Colonic mucosa (tissue), 4 donors: ENCODE data around the gene STON2. TPM values are rescaled to one million over a fixed set of nuclear protein-coding genes. Genes with fewer than 3 reads are reported as not detected.
"Not testable (repeated sequence)": the region's sequence is repeated elsewhere in the genome, so short reads cannot be mapped to it uniquely, and the experiment has no call there.

Experiments used
- DNase-seq: peaks from one replicate; pipeline ENCODE4 v3.0.0-alpha.2; 2020
- H3K27ac ChIP-seq: fragments of 200-600 bp; one replicate; pipeline ENCODE4 v1.8.0; 2021
- H3K27me3 ChIP-seq: fragments of 200-600 bp; one replicate; pipeline ENCODE4 v1.8.0; 2021
- H3K36me3 ChIP-seq: fragments of 200-600 bp; one replicate; pipeline ENCODE4 v1.8.0; 2021
- H3K4me1 ChIP-seq: fragments of 200-600 bp; one replicate; pipeline ENCODE4 v1.8.0; 2021; ENCODE audit warnings: mild to moderate bottlenecking
- H3K4me3 ChIP-seq: fragments of 200-600 bp; one replicate; pipeline ENCODE4 v1.8.0; 2021
- H3K9ac ChIP-seq, 2 donors: one replicate each; pipeline ENCODE4 v1.7.0; 2013; ENCODE audit warnings: control low read depth in 2 of 2, low read depth in 2 of 2, low read length in 2 of 2
- H3K9me3 ChIP-seq: fragments of 200-600 bp; one replicate; pipeline ENCODE4 v1.8.0; 2021
- CTCF ChIP-seq: fragments of 200-600 bp; IDR thresholded peaks from one replicate; pipeline ENCODE4 v1.8.0; 2022; ENCODE audit warnings: antibody characterized with exemption, mild to moderate bottlenecking
- intact Hi-C: fragments of 100-400 bp; cut with DNase I; formaldehyde crosslinking; loops from one replicate; pipeline ENCODE4 v1.14.1; 2022
- total RNA-seq, 2 donors: library from RNA; stranded (reverse); fragmentation: NEBNext Ultra II Directional in 1 of 2; extraction: Animal tissue kit (Norgen Biotek cat#: 25700) in 1 of 2; gene quantifications; one replicate each; pipeline ENCODE4 v1.2.1, GENCODE V29; 2021
- donor health status: healthy.
- donor health status: DM: no; HTN: no; CAD: no.
- donor health status: DM: no; HTN: no; CAD: no.

Gene STON2
- total RNA-seq, 2 donors from 2014 or later: 12.7 to 15.1 TPM

- Histone ChIP-seq H3K36me3 (no peaks in the 10 kb centered on the region), H3K27ac (no peak overlapping the region), H3K9me3 (no peaks in the 10 kb centered on the region), H3K4me3 (no peak overlapping the region), H3K4me1 (no peaks in the 10 kb centered on the region), H3K9ac (no peak overlapping the region), H3K27me3 (no peaks in the 10 kb centered on the region)
- TF ChIP-seq CTCF: no peak
- no peak for DNase-seq
- intact Hi-C loops: no loop called here
Measured at GRCh38 chr14:81245771-81246170, 154.4 kb downstream of the STON2 start.

- H3K9ac ChIP-seq, H3K27ac ChIP-seq, DNase-seq, H3K4me1 ChIP-seq, intact Hi-C loops, H3K36me3 ChIP-seq, H3K4me3 ChIP-seq, H3K27me3 ChIP-seq, H3K9me3 ChIP-seq: not testable (repeated sequence)
Measured at GRCh38 chr14:81244431-81244830, 155.7 kb downstream of the STON2 start.

DNA sequence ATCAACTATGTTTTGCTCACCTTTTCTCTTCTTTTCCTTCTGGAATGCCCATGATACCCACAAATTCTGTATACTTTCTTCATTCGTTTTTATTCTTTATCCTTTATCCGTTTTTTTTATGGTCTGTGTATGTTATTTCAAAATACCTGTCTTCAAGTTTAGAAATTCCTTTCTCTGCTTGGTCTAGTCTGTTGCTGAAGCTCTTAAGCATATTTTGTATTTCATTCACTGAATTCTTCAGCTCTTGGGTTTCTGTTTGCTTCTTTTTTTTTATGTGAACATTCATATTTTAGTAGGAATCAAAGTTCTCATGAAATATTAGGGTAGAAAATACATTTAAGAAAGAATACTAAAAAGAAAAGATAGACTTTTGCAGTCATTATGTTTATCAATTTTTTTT lies 156.6 kb downstream of the STON2 start:
- intact Hi-C loops: no loop called here
- H3K27me3 ChIP-seq: no peaks in the 10 kb centered on the region
- H3K36me3 ChIP-seq: no peaks in the 10 kb centered on the region
- H3K9me3 ChIP-seq: no peaks in the 10 kb centered on the region
- DNase-seq: no peak
- no peak overlapping the region for H3K27ac ChIP-seq
- H3K4me3 ChIP-seq: no peak overlapping the region
- H3K9ac ChIP-seq: no peak overlapping the region
- TF ChIP-seq CTCF: no peak
- H3K4me1 ChIP-seq: no peaks in the 10 kb centered on the region

- H3K9ac ChIP-seq, H3K4me3 ChIP-seq, H3K4me1 ChIP-seq, DNase-seq, H3K27me3 ChIP-seq, H3K36me3 ChIP-seq, intact Hi-C loops, H3K9me3 ChIP-seq, H3K27ac ChIP-seq: not testable (repeated sequence)
Measured at GRCh38 chr14:81236849-81237248, 163.3 kb downstream of the STON2 start.

GRCh38 chr14:81236138-81236537 lies 164.0 kb downstream of the STON2 start:
- Histone ChIP-seq H3K36me3 (no peaks in the 10 kb centered on the region), H3K9ac (no peak overlapping the region), H3K27ac (no peak overlapping the region), H3K9me3 (no peaks in the 10 kb centered on the region), H3K4me3 (no peak overlapping the region), H3K27me3 (no peaks in the 10 kb centered on the region), H3K4me1 (no peaks in the 10 kb centered on the region)
- no peak for TF ChIP-seq CTCF
- DNase-seq: no peak
- intact Hi-C loops: no loop called here

- Histone ChIP-seq H3K4me3 (no peak overlapping the region), H3K4me1 (no peaks in the 10 kb centered on the region), H3K9ac (no peak overlapping the region), H3K27me3 (no peaks in the 10 kb centered on the region), H3K27ac (no peak overlapping the region), H3K9me3 (no peaks in the 10 kb centered on the region), H3K36me3 (no peaks in the 10 kb centered on the region)
- TF ChIP-seq CTCF: no peak
- DNase-seq: no peak
- intact Hi-C loops: no loop called here
Measured at GRCh38 chr14:81235096-81235495, 165.0 kb downstream of the STON2 start.

GRCh38 chr14:81234278-81234677 lies 165.8 kb downstream of the STON2 start:
- H3K4me1 ChIP-seq: no peaks in the 10 kb centered on the region
- no peak overlapping the region for H3K4me3 ChIP-seq
- no peak for TF ChIP-seq CTCF
- no peaks in the 10 kb centered on the region for H3K27me3 ChIP-seq
- no peaks in the 10 kb centered on the region for H3K36me3 ChIP-seq
- intact Hi-C loops: no loop called here
- no peaks in the 10 kb centered on the region for H3K9me3 ChIP-seq
- H3K27ac ChIP-seq: no peak overlapping the region
- DNase-seq: no peak
- no peak overlapping the region for H3K9ac ChIP-seq
